HG02981 (cell line): Measurements from ENCODE around the gene PLCH2.
"Not testable (repeated sequence)": the region's sequence is repeated elsewhere in the genome, so short reads cannot be mapped to it uniquely, and the experiment has no call there.

ENCODE experiments used
- ATAC-seq: cut with Tn5 transposase; IDR thresholded peaks from one replicate; pipeline ENCODE4 v1.9.1; 2021; ENCODE audit warnings: mild to moderate bottlenecking, moderate library complexity; ENCODE audit not compliant: unreplicated experiment

PLCH2 gene

DNA sequence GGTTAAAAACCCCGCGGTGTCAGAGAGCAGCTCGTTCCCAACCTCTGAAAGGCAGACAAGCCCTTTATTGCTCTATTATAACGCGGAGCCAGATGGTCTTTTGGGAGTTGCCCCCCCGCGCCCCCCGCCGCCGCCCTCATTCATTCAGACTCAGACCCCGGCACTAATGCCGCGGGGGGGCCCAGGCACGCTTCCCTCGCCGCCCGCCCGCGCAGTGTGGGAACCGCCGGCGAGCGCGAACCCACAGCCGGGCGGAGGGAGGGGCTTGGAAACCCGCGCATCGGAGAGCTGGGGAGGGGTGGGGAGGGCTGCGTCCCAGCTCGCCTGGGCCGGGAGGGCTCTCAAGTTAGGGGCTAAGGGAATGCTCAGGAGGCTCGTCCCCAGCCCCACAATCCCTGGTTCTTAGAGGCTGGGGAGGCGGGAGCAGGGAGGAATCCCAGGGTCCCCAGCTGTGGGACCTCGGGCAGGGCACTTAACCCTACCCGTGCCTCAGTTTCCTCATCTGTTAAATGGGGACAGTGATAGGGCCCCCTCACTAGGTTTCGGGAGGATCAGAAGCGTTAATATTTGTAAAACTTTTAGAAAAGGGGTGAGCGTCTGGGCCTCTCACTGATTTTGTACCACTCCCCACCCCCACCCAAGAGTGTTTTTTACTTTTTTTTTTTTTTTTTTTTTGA lies 64.9 kb downstream of the PLCH2 start:
- ATAC-seq, result no peak

DNA sequence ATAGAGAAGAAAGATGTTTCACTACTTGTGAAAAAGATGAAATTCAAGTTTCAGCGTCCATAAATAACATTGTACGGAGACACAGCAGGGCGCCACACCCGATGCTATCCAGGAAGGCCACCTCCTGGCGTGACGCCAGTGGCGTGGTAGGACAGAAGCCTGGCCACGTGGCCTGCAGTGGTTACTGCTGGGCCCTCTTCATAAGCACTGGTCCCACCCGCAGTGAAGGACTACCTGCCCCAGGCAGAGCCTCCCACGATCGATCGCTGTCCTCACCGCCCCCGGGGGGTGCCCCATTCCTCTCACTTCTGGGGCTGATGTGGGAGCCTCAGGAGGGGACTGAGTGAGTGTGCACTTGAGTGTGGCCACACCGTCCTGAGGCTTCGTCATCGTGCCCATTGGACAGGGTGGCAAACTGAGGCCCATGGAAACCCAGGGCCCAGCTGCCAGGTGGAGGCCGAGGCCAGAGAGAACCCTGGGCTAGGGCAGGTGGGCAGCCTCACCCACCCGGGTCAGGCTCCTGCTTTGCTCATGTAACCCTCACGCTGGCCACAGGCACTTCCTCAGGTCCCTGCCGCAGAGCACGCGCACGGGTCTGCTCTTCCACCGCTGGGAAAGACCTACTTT lies 65.6 kb downstream of the PLCH2 start:
- no peak for ATAC-seq

DNA sequence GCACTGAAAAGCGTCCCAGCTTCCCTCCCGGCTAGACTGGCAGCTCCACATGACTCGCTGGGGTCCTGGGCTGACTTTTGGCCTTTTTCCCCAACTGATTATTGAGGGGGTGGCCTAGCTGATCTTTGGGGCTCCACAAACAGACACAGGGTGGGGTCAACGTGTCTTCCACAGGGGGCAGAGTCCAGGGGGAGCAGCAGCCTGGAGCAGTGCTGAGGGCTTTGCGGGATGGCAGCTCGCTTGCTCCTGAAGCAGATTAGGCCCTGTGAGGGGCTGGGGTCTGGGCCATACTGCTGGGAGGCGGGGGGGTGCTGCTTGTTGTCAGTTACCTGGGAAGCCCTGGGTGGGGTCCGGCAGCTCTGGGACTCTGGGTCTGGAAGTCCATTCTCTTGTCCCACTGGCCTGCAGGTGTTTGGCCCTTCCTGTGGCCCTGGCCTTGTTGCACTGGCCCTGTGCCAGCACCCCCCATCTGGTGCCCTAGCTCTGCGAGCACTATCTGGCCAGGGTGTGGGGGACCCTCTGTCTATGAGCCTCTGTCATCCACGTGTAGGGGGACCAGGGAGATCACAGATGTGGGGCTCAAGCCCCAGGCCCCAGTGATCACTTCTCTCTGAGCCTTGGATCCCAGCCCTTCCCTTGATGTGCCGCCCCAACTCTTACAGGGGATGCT lies 66.3 kb downstream of the PLCH2 start:
- ATAC-seq, result no peak

DNA sequence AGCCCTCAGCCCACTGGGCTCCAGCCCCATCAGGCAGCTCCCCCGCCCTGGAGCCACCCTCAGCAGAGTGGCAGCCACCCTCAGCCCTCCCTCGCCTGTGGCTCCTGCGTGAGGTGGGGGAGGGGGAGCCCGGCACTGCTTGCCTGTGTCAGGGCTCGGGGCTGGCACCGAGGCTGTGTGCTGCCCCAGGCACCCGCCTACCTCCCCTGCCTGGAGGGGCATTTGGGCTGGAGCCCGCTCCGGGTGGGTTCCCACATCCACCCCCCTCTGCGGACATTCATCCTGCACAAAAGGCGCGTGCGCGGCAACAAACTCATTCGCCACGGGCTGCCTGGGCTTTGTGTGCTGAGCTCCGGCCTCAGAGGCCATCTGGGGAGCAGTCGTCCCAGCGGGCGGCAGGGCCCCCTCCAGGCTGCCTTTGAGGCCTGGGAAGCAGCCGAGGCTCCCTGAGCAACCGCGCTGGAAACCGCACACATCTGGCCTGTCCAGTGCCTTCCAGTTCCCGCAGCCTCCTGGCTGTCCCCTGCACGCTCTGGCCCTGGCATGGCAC lies 67.5 kb downstream of the PLCH2 start:
- ATAC-seq, result no peak

DNA sequence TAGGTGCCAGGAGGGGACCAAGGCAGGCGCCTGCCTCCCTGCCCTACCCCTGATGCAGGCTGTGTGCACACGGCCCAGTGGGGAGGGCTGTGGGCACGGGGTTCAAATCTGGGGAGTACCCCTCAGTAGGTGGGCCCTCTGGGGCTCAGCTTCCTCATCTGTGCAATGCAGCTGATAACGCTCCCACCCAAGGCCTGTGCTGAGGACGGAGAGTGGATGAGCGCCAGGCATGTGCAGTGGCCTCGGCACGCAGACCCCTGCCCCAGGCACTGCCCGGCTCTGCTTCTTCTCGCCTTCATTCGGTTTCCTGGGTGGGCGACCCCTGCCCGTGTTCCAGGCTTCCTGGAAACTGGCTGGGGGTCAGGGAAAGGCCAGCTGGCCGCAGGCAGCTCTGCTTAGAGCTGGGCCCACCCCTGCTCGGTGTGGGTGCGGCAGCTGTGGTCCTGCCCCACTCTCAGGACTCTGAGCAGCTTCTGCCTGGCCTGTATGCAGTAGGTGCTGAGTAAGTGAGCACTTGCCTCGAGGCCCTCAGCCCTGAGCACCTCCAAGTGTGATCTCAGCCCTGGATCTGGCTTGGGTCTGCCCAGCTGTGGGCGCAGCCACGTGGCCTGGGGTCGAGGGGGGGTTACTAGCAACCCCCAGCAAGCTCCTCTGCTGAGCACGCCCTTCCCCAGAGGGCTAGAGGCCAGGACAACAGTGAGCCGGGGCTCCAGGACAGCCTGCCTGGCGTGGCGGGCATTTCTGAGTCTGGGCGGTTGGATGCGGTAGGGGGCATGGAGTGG lies 68.2 kb downstream of the PLCH2 start:
- ATAC-seq, result no peak

DNA sequence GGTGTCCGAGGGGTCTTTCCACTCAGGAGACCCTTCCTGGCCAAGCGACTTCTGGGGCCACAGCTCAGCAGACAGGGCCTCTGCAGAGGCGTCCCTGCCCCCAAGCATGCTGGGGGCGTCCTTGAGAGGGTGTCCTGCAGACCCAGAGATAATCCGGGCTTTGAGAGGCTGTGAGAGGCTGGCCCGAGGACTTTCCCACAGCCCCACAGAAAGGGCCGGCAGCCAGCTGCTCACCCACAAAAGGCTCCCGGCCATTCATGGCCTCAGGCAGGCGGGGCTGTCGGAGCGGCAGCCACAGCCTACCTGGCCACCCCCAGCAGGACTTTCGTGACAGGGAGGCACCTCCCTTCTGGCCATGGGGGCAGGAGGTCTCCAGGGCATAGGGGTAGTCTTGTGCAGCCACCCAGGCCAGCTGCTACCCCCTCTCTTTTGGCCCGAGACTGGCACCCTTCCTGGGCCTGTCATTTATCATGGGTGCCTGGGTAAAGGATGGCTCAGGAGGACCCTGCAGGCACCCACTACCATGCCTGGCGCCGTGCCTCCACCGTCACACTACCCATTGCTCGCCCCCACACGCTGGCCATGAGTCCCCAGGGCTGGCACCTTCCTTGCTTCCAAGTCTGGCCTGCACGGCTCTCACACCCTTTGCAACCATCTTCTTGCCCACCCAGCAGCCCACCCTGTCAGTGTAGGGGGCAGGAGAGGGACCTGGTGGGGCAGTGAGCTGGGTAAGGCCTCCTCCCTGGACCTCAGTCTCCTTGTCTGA lies 69.0 kb downstream of the PLCH2 start:
- no peak for ATAC-seq

DNA sequence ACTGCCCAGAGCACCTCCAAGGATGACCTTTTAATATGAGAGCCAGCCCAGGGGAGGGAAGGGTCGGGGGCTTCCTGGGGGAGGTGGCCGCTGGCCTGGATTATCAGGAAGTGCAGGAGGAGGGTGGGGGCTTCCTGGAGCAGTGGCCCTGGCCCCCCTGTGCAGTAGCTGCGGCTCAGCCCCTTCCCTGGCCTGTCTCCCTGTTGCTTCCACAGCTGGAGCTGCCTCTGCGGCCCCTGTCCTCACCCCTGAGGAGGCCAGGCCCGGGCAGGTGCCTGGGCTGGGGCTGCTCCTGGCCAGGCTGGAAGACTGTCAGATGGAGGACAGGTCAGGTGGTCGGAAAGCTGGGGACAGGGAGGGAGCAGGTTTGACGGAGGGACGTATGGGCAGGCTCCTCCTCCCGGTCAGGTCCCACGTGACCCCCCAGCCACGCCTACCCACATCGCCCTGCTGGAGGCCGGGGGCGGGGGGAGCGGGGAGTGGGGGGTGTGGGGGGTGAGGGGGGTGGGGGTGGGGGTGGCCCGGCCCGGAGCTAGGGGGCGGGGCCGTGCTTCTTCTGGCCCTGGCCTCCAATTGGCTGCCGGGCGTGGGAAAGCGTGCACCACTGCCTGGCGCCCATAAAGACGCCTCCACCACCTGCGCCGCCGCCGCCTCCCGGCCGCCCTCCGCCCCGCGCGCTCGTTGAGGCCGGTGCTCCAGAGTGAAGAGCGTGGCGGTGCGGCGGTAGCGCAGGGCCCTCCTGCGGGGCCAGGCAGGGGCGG lies 69.8 kb downstream of the PLCH2 start:
- peak; percentile 29 for ATAC-seq

DNA sequence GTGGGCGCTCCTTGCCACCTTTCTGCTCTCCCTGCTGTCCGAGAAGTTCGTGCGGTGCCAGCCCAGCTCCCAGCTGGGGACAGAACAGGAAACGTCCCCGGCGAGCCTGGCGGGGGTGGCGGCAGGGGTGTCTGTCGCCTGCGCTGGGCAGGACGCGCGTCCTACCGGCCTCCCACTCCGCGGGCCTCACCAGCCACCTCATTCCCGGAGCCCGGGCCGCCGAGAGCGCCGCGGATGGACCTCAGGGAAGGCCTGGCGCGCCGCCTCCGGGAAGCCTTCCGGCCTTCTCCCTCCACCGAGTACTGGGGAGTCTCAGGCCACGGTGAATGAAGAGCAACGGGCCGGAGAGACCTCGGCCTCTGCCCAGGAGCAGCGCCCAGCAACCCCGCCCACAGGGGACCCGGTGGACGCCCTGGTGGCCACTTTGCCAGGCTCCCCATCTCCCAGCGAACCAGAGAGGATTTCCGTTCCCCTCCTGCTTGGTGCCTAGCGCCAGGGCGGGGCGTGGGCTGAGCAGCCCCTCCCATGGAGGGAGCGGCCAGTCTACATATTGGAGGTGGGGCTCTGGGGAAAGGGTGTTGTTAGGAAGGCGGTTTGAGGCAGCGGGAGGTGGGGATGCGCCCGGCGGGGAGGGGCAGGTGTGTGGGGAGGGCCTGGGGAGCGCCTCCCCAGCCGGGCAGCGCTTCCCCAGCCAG lies 70.6 kb downstream of the PLCH2 start:
- ATAC-seq, result peak; percentile 31

DNA sequence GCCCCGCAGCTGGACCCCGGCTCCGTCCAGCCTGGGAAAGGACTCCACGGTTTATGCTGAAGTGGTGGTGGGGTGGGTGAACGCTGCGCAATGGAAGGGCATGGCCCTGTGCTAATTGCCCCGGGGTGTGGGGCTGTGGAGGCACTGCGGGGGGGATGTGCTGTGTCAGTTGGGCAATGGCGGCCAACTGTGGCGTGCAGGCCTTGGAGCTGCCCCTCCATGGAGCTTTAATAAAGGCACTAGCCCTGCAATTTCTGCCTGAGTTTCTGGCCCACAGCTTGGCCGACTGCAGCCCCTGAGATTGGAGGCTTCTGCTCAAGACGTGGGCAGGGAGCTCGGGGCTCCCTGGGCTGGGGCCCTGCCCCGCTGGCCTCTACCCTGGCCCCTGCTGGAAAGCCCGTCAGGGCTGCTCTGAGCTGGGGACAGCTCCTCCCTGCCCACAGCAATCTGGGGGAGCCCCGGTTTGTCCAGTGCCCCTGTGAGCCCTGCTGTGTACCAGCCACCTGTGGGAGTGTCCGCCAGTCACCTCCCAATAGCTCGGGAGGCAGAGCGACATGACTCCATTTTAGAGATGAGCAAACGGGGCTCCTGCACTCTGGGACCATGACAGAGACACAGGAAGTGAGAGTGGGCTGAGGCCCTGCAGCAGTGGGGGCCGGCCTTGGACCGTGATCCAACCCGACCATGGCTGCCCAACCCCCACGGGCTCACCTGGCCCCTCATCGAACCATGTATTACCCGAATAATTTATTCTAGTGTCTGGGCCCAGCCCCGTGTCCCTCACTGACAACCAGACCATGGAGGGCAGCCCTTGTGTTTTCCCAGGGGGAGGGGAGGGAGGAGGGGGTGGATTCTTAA lies 71.3 kb downstream of the PLCH2 start:
- peak; percentile 8 for ATAC-seq

DNA sequence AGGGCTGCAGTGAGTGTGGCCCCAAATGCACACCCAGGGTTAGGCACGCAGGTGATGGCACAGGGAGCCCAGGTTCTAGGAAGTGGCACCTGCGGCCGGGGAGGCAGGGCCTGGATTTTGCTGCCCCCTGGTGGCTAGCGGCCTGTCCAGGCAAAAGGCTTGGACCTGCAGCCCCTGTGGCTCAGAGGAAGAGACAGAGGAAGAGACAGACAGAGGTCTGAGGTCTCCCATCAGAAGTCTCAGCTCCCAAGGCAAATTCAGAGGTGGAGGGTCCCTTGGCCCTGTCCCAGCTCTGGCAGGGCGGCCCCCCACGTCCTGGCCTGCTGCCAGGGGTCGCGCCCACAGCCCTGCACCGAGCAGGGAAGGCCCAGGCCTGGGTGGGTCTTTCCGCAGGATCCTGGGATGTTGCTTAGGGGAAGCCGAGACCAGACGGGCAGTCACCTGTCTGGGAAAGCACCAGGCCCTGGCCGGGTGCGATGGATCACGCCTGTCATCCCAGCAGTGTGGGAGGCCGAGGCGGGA lies 72.0 kb downstream of the PLCH2 start:
- peak; percentile 15 for ATAC-seq

DNA sequence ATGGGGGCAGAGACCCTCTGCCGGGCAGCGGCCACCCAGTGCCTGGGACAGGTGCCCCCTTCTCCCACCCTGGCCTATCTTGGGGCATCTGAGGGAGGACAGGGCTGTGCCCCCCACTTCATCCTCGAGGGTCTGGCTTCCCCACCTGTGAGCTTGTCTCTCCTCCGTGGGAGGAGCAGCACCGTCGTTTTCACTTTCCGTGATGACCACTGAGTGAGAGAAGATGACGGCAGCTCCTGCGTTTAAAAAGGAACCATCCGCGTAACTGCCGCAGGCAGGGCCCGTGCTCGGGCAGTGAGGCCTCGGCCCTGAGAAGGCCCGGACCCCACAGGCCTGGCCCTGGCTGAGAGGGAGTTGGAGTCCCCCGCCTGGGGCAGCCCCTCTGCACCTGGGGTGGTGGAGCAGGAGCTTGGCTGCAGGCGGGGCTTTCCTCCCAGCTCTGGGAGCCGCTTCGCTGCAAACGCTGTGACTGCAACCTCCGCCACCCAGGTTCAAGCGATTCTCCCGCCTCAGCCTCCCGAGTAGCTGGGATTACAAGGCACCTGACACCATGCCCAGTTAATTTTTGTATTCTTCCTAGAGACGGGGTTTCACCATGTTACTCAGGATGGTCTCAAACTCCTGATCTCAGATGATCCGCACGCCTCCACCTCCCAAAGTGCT lies 73.4 kb downstream of the PLCH2 start:
- not testable (repeated sequence) for ATAC-seq

DNA sequence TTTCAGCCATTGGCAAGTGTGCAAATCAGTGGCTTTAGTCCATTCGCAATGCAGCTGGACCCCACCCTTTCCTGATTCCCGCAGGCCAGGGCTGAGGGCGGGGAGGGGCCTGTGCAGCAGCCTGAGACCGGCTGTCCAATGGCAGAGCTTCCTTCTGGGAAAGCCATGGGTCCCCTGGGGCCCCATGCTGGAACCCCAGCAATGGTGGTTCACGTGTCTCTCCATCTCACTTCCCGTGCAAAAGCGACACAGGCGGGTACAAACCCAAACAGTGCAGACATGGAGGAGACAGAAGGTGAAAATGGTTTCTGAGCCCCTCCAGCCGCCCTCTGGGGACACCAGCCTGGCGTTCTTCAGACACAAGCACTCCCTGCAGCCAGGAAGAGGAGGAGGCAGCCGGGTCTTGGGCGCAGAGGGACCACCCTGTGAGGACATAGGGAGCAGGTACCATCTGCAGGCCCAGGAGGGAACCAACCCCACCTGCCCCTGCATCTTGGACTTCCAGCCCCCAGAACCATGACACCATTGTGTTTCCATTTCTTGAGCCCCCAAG lies 74.3 kb downstream of the PLCH2 start:
- ATAC-seq, result not testable (repeated sequence)

DNA sequence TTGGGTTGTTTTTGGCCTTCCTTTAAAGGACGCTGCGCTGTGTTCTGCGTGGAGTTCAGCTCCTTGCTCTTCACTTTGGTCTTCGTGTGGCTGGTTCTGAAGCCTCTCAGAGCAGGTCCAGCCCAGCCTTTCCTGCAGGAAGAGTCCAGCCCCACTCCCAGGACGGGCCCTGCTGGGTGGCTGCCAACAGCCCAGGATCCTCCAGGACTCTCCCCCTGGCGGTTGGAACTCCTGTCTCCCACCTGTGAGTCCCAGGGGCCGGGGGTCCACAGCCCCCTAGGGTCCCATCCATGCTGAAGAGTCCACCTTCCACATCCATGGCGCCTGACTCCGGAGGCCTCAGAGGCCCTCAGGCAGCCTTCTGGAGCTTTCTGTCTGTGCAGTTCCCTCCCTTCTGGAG lies 75.5 kb downstream of the PLCH2 start:
- ATAC-seq, result not testable (repeated sequence)

DNA sequence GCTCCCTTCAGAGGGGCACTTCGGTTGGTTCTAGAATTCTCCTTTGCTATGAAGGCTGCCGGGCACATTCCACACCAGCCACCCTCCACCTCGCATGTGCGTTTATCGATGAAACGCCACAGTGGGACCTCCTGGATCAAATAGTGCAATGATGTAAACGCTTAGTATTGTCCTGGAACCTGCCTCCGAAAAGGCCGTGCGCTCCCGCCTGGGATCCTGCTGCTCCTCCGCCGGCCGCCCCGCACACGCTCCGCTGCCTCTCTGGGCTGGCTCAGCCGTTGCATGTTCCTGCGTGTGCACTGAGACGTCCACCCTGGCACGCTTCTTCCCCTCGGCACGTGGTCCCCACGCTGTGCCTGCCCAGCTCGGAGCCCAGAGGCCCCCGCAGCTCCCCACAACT lies 76.1 kb downstream of the PLCH2 start:
- ATAC-seq, result no peak

DNA sequence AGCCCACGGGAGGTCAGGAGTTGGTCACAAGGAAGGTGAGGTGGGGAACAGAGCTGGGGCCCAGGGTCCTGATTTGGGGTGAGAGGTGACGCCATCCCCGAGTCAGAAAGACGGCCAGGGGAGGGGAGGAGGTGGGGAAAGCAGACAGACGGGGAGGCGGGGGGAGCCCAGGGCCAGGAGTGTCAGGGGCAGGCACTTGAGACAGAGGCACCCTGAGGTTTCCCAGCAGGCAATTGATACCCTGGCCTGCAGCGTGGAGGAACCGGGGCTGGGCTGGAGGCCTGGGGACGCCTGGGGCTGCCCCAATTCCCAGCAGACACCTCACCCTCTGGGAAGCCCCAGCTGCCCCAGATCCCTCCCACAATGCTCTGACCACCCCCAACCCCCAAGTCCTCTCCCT lies 77.0 kb downstream of the PLCH2 start:
- not testable (repeated sequence) for ATAC-seq

DNA sequence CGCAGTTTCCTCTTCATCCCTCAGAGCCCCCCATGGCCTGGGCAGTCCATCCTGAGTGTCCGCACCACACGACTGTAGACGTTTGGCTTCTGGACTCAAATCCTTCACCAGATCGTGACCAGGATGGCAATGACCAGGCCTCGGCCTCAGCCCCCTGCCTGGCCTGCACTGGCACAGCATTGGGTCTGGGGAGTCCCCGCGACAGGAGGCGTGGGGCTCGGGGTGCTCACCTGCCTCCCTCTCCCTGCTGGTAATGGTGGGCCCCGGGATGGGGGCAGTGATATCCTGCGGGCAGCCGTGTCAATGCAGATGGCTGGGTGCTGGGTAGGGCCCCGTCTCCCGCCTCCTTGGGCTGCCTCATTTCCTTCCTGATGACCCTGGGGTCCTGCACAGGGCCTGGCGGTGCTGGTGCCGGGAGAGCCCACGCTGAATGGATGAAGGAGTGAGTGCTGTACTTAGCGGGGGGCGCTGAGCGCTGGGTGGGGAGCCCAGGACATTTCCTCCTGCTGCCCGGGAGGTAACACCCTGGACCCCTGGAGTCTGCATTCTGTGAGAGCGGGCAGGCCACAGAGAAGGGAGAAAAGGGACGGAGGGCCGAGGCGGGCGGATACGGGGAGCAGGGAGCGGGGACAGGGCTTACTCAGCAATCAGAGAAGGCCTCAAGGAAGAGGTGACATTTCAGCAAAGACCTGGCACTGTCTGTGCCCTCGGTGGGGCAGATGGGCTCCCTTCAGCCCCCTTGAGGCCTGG lies 78.0 kb downstream of the PLCH2 start:
- ATAC-seq, result no peak
